ENCODE results near the gene LRIT2.
"Not testable (repeated sequence)": the region's sequence is repeated elsewhere in the genome, so short reads cannot be mapped to it uniquely, and the experiment has no call there.

Gene LRIT2

GRCh38 chr10:84179059-84179710 is 46.2 kb downstream of the LRIT2 start:
- DNase-seq = no peak

- DNase-seq = no peak
Observed at GRCh38 chr10:84178160-84178609, 47.2 kb downstream of the LRIT2 start.

- no peak for DNase-seq
Observed at GRCh38 chr10:84177541-84178141, 47.7 kb downstream of the LRIT2 start.

GRCh38 chr10:84176836-84177474 is 48.4 kb downstream of the LRIT2 start:
- DNase-seq = no peak

DNA sequence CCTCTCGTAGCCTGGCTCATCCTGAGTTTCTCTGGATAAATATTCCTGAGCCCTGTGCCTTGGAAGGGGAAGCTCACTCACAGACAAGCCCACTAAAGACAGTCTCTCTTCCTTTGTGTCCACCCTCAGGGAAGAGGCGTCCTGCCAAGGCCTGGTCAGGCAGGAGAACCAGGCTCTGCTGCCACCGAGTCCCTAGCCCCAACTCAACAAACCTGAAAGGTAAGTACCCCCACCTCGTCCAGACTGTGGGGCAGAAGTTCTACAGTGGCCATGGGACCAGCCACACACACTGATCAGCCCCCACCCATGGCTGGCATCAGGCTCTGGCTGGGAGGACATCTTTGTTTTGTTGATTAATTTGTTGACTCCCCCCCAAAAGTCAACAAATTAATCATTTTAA is 49.0 kb downstream of the LRIT2 start:
- no peak for DNase-seq

GRCh38 chr10:84175436-84175835 is 49.9 kb downstream of the LRIT2 start:
- no peak for DNase-seq

- no peak for DNase-seq
Observed at GRCh38 chr10:84173501-84173929, 51.8 kb downstream of the LRIT2 start, which contains the start of gene GPR15LG. GPR15LG (plus strand) TSS chr10:84173801; CDS start chr10:84173852, 51 bp downstream.

DNA sequence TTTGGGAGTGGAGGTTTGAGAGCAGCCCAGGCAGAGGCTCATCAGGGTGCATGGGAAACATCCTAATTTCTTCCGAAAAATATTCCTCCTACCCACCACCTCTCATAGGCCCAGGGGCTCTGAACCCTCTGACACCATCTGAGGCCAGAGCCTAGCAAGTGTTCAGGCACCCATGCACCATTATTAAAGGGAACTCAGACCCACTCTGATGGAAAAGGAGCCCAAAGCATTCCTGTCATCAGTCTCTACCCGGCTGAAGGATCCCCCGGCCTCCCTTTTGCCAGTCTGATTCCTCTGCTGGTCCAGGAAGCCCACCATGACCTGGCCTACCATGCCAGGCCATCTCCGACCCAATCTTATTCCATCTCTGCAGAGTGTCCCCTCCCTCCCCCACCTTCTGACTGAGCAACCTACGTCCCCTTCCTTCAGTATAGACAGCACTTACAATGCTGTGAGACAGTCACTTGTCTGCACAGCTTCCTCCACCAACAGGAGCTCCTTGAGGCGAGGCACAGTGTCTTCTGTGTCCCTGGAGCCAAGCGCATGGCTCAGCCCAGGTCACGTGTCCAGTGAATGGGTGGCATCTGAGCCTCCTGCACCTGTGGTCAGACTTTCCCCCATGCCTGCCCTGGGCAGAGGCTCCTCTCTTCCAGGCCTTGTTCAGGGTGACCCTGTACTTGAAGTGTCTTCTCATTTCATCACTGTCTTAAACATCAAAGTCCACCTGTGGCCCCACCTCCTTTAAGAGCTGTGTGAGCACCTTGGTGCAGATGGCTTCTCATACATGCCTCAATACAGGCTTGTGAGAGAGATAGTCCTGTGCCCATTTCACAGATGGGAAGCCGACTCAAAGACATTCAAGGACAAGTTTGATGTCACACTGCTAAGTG is 52.6 kb downstream of the LRIT2 start:
- no peak for DNase-seq

GRCh38 chr10:84171700-84172466 is 53.5 kb downstream of the LRIT2 start:
- DNase-seq = not testable (repeated sequence)

- not testable (repeated sequence) for DNase-seq
Observed at GRCh38 chr10:84171237-84171636, 54.1 kb downstream of the LRIT2 start.

All from suppressor macrophage treated with lipopolysaccharide for 1 hour (primary cell).